ENCODE data around the gene GCC2. TPM values are rescaled to one million over a fixed set of nuclear protein-coding genes. Genes with fewer than 3 reads are reported as not detected.

Gene GCC2
- total and polyA plus RNA-seq, 2 donors (not counting 3 experiments of a cell fraction or from before 2014, with no cell fraction given) = 4.1 to 38.7 TPM

GRCh38 chr2:108554528-108554927 is 105.5 kb downstream of the GCC2 start:
- intact Hi-C loops (cut with micrococcal nuclease) = no loop called here
- CTCF ChIA-PET = interaction anchor here (2.3 to 4.2 kb wide), 2 partner anchors 12 to 30 kb away, joined by 8 to 13 read pairs; no protein-coding TSS in a partner anchor
- POLR2A ChIA-PET = no interaction called here
- H4K20me1 ChIP-seq (replicated peaks; ENCODE audit: control insufficient read depth, extremely low read depth, insufficient read depth, low read length) = no peaks in the 10 kb centered on the region
- no peaks in the 10 kb centered on the region for H3K27me3 ChIP-seq (ENCODE audit: control insufficient read depth in 2 of 2, insufficient read depth in 2 of 2, low read length in 2 of 2)
- H3K4me3 ChIP-seq (replicated peaks in 1 of 3; ENCODE audit: insufficient read depth in 1 of 3, low read depth in 1 of 3, low read length in 3 of 3) = no peak overlapping the region
- no peak overlapping the region for H3K27ac ChIP-seq (ENCODE audit: insufficient read depth, low read depth, low read length)
- BruUV-seq (replicated peaks) = no TSS peak
- H3K9me1 ChIP-seq (replicated peaks; ENCODE audit: control insufficient read depth, extremely low read depth, insufficient read depth, low read length) = no peaks in the 10 kb centered on the region
- no peaks in the 10 kb centered on the region for H3K9me3 ChIP-seq (replicated peaks; ENCODE audit: control insufficient read depth, insufficient read depth, low read length)
- no peak for DNase-seq (ENCODE audit: low read depth, low spot score)
- TF ChIP-seq EZH2 (IDR thresholded peaks at IDR 0.05; ENCODE audit: borderline replicate concordance, low read depth, low read length, severe bottlenecking) (no peak), FOS (IDR thresholded peaks at IDR 0.05; ENCODE audit: borderline replicate concordance, insufficient read depth, low read length) (no peak), GATA2 (IDR thresholded peaks at IDR 0.05; ENCODE audit: insufficient read depth, insufficient read length, low read depth, low read length) (no peak), POLR2A (IDR thresholded peaks at IDR 0.05; ENCODE audit: low read depth, low read length) (no peak), MYC (IDR thresholded peaks at IDR 0.05; ENCODE audit: low read depth, low read length) (no peak), POLR2AphosphoS5 (IDR thresholded peaks at IDR 0.05; ENCODE audit: insufficient read depth, low read depth, low read length) (no peak), JUN (IDR thresholded peaks at IDR 0.05; ENCODE audit: borderline replicate concordance, insufficient read depth, insufficient read length, low read depth) (no peak), MAX (IDR thresholded peaks at IDR 0.05; ENCODE audit: insufficient read depth, insufficient read length) (no peak), CTCF (IDR thresholded peaks at IDR 0.05; ENCODE audit: extremely low read depth in 1 of 2, insufficient read depth in 1 of 2, low read depth in 1 of 2, low read length in 2 of 2) (no peak)
- H3K4me1 ChIP-seq (ENCODE audit: control insufficient read depth, extremely low read depth, insufficient read depth, low read length) = peaks cover 15% of the 10 kb centered on the region
- dilution Hi-C loops (cut with MboI; ENCODE audit: extremely low pct_ligation_motif_present, low sequenced_read_pairs) = no loop called here
- H3K36me3 ChIP-seq (ENCODE audit: control insufficient read depth in 2 of 2, extremely low read depth in 1 of 2, insufficient read depth in 2 of 2, low read length in 2 of 2) = no peaks in the 10 kb centered on the region
- H3K79me2 ChIP-seq (ENCODE audit: control insufficient read depth, insufficient read depth, low read length) = peaks cover 57% of the 10 kb centered on the region
- no peak overlapping the region for H3K9ac ChIP-seq (replicated peaks; ENCODE audit: extremely low read depth, insufficient read depth, low read length)
- no peak overlapping the region for H3K4me2 ChIP-seq (ENCODE audit: insufficient read depth, low read length)
- FAIRE-seq = no peak
- H2AFZ ChIP-seq (ENCODE audit: low read depth, low read length) = no peak overlapping the region
